ENCODE measurements around the gene GRK5.
"Not testable (repeated sequence)": the region's sequence is repeated elsewhere in the genome, so short reads cannot be mapped to it uniquely, and the experiment has no call there.

Gene GRK5

DNA sequence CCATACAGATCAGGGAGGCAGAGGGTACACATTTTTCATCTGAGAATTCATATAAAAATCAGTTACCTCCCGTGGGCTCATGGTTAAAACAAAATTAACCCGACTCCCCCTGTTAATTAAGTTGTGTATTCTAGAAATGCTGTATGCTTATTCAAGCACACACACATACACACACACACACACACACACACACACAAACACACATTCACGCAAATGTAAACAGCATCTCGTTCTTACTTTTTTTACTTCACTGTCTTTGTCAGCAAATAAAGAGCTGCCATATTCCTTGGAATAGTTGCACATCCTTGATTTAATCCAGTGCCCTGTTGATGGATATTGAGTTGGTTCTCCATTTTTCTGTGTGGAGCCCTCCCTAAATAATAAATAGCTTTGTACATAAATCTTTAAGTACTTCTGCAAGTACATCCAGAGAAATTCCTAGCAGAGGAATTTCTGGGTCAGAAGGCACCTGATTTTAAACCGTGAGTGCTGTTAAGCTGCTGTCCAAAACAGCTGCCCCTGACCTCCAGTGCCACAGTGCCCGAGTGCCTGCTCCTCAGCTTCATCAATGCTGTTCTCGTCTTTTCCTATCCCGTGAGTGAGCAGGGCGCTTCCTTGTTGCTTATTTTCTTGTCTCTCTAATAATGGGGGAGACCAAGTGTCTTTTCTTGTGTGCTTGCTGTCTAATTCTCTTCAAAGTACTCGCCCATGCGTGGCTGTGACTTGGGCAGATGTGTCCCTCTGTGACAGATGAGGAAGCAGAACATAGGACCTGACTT is 217.9 kb downstream of the GRK5 start:
- no peak for DNase-seq

GRCh38 chr10:119425881-119426170 is 218.5 kb downstream of the GRK5 start:
- DNase-seq = no peak

DNA sequence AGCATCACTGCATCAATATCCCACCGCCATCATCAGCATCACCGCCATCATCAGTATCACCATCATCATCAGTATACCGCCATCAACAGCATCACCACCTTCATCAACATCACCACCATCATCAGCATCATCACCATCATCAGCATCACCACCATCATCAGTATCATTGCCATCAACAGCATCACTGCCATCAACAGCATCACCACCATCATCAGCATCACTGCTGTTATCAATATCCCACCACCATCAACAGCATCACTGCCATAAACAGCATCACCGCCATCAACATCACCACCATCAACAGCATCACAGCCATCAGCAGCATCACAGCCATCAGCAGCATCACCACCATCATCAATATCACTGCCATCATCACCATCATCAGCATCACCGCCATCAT is 219.3 kb downstream of the GRK5 start:
- no peak for DNase-seq

DNA sequence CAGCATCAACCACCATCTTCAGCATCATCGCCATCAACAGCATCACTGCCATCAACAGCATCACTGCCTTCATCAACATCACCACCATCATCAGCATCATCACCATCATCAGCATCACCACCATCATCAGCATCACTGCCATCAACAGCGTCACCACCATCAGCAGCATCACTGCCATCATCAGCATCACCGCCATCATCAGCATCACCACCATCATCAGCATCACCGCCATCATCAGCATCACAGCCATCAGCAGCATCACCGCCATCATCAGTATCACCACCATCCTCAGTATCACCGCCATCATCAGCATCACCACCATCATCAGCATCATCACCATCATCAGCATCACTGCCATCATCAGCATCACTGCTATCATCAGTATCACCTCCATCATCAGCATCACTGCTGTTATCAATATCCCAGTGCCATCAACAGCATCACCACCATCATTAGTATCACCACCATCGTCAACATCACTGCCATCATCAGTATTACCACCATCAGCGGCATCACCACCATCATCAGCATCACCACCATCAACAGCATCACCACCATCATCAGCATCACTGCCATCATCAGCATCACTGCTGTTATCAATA is 220.0 kb downstream of the GRK5 start:
- DNase-seq = no peak

GRCh38 chr10:119428789-119429188 is 221.4 kb downstream of the GRK5 start:
- no peak for DNase-seq

DNA sequence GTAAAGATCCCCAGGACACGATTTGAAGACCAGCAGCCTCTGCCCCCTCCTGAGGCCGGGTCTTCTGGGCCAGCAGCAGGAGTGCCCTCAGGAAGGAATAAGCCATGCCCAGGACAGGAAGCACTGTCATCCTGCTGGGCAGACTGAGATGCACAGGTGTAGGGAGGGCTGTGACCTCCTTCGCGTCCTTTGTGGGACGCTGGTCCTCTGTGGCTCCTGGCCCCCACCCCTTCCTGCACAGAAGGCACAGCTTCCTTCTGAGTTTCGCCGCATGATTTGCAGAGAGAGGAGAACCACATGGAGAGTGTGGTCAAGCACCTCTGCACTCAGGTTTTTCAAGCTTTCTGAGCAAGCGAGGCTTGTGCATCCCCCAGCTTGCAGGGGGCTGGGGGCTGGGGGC is 222.4 kb downstream of the GRK5 start:
- DNase-seq = no peak

DNA sequence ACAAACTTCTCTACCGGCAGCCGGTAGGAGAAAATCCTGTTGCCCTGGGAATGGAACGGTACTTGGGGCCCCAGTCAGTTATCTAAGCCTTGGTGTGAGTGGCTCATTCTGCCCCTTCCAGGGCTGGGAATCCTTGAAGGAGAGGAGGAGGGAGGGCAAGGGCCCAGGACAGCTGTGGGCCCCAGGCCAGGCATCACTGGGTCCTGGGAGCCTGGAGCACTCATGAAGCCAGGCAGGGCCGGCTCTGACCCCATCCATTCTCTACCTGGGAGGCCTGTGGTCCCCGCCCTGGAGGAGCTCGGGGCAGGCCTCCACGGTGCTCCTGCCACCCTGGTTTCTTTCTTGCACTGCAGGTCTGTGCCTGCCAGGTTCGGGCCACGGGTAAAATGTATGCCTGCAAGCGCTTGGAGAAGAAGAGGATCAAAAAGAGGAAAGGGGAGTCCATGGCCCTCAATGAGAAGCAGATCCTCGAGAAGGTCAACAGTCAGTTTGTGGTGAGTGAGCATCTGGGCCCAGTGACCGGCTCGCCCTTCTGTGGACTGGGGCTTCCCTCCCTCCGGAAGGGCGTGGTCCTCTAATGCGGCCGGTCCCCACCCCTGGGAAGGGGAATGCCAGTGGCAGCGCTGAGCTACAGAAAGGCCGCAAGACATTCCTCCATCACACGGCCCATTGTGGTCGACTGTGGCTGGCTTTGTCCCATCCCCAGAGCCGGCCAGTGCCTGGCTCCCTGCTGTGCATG is 223.8 kb downstream of the GRK5 start:
- DNase-seq = no peak

GRCh38 chr10:119431773-119432135 is 224.4 kb downstream of the GRK5 start:
- DNase-seq = no peak

DNA sequence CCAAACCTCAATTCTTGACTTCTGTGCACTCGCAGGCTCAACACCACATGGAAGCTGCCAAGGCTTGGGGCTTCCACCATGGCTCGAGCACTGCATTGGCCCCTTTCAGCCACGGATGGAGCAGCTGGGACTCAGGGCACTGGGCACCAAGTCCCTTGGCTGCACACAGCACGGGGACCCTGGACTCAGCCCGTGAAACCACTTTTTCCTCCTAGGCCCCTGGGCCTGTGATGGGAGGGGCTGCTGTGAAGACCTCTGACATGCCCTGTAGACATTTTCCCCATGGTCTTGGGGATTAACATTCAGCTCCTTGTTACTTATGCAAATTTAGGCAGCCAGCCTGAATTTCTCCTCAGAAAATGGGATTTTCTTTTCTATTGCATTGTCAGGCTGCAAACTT is 227.6 kb downstream of the GRK5 start:
- DNase-seq = not testable (repeated sequence)

DNA sequence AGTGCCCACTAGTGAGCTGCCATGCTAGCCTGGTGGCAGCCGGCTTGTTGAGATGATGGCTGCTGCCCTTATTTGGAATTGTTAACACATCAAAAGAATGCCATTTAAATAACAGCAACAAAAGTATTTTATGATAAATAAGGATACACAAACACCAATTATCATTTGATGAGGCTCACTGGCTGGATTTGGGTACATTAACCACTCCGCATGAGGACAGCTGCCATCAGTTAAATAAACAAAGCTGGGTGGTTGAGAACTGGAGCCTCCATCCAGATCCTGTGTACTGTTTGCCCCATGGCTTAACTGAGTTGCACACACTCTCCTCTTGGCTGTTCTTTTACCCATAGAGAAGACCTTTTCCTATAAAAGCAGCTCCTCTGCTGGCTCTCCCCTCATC is 231.3 kb downstream of the GRK5 start:
- DNase-seq = no peak

DNA sequence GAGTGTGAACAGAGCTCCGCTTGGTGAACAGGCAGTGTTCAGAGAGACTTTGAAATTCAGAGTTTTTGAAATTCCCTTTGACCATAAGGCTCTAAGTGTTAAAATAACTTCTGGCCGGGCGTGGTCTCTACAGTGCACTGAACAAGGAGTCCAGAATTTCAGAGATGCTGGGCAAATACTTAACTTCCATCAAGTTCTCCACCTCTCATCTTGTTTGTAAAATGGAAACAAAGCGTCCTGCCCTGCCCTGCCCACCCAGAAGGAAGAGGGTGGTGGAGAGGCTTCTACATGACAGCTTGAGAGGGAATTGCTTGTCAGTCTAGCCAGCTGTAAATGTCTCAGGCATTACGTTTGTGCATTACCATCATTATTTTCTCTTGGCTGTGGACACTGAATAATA is 232.6 kb downstream of the GRK5 start:
- DNase-seq = no peak

DNA sequence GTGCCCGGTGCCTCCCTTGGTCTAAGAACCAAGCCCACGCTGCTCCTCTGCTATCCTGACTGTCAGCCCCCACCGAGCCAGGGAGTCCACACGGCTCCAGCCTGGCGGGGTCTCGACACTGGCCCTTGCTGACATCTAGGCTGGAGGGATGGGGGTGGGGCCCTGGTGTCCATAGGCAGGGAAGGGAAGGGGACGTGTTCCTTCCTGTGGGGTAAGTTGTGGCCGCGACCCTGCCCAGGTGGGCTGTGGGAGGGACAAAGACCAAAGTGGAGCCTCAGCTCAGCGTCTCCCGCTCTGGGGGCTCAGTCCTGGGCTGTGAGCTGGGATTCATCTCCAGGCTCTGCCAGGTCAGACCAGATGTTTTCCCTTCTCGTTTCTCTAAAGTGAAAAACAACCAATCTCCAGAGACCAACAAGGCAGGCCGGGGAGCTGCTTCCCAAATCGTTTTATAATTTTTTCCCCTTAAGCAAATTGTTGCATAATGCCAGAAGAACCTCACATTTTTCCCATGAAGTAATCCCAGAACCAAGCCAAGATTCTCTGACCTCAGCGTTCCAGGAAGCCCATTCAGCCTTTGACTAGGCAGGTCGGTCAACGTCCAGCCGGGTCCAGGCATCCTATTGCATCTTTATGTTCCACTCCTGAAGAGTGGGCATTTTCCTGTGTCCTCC is 233.9 kb downstream of the GRK5 start:
- no peak for DNase-seq

GRCh38 chr10:119441921-119442757 is 234.8 kb downstream of the GRK5 start:
- DNase-seq = no peak

DNA sequence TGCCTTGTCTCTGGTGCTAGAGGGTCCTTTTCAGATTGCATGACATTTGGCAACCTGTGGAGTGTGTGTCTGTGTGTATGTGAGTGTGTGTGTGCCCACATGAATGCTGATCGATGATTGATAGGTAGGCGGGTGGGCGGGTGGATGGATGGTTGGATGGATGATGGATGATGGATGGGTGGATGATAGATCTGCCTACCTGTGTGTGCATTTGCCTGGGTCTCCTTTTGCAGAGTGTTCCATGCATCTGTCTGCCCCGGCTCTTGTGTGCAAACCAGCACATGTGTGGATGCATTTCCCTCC is 235.3 kb downstream of the GRK5 start:
- DNase-seq = no peak

- DNase-seq = no peak
Measured at GRCh38 chr10:119443441-119443840, 236.1 kb downstream of the GRK5 start.

GRCh38 chr10:119443970-119444660 is 236.7 kb downstream of the GRK5 start:
- DNase-seq = no peak

- no peak for DNase-seq
Measured at GRCh38 chr10:119444866-119445265, 237.5 kb downstream of the GRK5 start.

DNA sequence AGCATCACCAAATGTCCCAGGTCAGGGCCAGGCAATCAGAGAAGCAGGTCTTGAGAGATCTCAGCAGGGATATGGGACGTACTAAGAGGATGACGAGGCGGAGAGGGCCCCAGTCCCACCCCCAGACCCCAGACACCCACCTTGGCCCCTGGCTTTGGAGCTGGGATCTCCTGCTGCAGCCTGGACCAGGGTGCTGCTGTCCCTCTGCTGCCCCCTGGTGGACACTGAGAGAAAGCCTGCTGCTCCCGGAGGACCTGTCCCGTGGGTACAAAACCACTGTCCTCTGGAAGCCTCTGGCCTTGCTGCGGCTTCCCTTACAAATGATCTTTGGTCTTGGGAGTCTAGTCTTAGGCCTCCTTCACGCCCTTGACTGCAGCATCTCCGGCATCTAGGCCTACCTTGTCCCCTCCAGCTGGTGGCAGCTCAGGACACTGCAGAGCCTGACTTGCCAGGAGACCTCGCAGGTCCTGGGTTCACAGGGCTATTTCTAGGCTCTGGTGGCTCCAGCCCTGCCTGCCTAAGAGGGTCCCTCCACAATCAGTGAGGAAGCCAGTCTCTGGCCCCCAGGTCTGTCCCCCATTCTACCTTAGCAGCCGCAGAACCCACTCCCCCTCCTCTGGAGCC is 238.1 kb downstream of the GRK5 start:
- DNase-seq = peak; percentile 71 to 85

GRCh38 chr10:119445935-119446317 is 238.6 kb downstream of the GRK5 start:
- no peak for DNase-seq

DNA sequence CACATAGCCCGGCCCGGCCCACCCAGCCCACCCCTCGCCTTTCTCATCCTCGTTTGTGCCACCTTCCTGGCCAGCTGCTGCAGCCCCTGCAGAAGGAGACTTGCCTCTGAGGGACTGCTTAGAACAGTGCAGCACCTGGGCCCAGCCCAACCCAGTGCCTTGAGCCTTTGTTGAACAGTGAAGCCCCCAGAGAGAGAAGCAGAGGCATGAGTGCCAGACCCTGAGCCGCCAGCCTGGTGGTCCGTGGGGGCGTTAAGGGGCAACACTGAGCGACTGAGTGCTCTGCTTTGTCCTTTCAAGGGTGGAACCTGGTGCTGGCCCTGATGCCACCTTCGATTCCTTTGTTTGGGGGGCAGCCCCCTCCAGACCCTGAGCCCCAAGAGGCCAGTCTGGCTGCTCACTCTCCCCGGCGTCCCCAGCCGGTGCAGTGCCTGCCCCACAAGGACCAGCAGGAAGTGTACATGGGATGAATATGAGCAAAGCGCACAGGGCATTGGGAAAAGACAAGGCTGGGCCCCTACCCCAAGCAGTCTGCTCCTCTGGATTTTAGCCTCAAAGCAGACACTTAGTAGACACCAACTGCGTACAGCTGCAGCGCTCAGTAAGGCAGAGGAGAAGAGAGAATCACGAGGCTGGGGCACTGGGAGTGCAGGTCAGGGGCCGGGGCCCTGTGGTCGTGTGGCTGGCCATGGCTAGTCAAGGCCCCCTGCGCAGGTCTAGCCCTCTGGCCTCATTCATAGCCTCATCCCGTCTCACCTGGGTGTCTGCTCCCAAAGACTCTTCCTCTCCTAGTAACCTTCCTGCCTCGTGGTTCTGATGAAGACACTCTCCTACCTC is 239.3 kb downstream of the GRK5 start:
- DNase-seq = no peak

DNA sequence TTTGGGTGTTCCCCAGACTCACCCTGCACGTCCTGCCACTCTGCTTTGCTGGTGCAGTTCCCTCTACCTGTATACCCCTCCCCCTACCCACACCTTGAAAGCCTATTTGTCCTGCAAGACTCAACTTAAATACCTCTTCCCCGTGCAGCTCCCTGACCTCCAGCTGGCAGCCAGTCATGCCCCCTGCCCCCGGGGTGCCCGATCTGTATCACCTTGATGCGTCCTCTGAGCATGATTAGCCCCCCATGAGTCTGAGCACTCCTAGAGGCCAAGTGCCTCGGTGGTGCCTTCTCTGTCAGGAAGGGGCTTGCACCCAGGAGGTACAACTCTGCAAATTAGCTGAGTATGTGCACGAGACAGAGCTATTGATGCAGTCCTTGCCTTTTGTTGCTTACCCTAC is 240.1 kb downstream of the GRK5 start:
- no peak for DNase-seq

Measured in stimulated activated CD4-positive, alpha-beta T cell treated with anti-CD3 and anti-CD28 coated beads, Interleukin-4, amount 100 ng/mL, for 4 hours (primary cell).